Activated CD4-positive, CD25-positive, alpha-beta regulatory T cell treated with anti-CD3 and anti-CD28 coated beads, Interleukin-2, amount 50 U/mL, for 24 hours (primary cell): Measurements from ENCODE around the gene UBE2L6.

Source experiments
- ATAC-seq, 2 donors: fragments of 150-1000 bp; cut with Tn5 transposase; one replicate each; pipeline ENCODE4 v1.10.0; 2021; ENCODE audit warnings: mild to moderate bottlenecking in 1 of 2, moderate library complexity in 1 of 2

The UBE2L6 gene

GRCh38 chr11:57567515-57568329 lies at the start of gene UBE2L6:
TSS of gene UBE2L6 (minus strand) at chr11:57567672. CDS start at chr11:57567611, 61 bp downstream.
- ATAC-seq = peak; percentile 76 to 78

- ATAC-seq = no peak
Measured at GRCh38 chr11:57616595-57616994, 49.1 kb upstream of the UBE2L6 start.

- ATAC-seq = no peak
Measured at GRCh38 chr11:57615308-57615707, 47.8 kb upstream of the UBE2L6 start.

GRCh38 chr11:57614234-57614772 lies 46.8 kb upstream of the UBE2L6 start:
- ATAC-seq = no peak

- no peak for ATAC-seq
Measured at GRCh38 chr11:57610170-57610569, 42.7 kb upstream of the UBE2L6 start.

GRCh38 chr11:57605028-57605420 lies 37.6 kb upstream of the UBE2L6 start:
- ATAC-seq = no peak

- ATAC-seq = no peak
Measured at GRCh38 chr11:57604296-57605027, 37.0 kb upstream of the UBE2L6 start.

- no peak for ATAC-seq
Measured at GRCh38 chr11:57601297-57601696, 33.8 kb upstream of the UBE2L6 start.

GRCh38 chr11:57599381-57599780 lies 31.9 kb upstream of the UBE2L6 start:
- no peak for ATAC-seq

- ATAC-seq = no peak
Measured at GRCh38 chr11:57598831-57599155, 31.3 kb upstream of the UBE2L6 start.

GRCh38 chr11:57597916-57598830 lies 30.7 kb upstream of the UBE2L6 start:
- no peak for ATAC-seq

- no peak for ATAC-seq
Measured at GRCh38 chr11:57597461-57597915, 30.0 kb upstream of the UBE2L6 start, which contains the start of gene SERPING1. TSS of gene SERPING1 (plus strand) at chr11:57597685. CDS start at chr11:57598271, 586 bp downstream.

GRCh38 chr11:57596266-57596885 lies 28.9 kb upstream of the UBE2L6 start:
- ATAC-seq = no peak

- no peak for ATAC-seq
Measured at GRCh38 chr11:57588046-57588710, 20.7 kb upstream of the UBE2L6 start.

- no peak for ATAC-seq
Measured at GRCh38 chr11:57586711-57587245, 19.3 kb upstream of the UBE2L6 start.

- no peak for ATAC-seq
Measured at GRCh38 chr11:57585301-57585700, 17.8 kb upstream of the UBE2L6 start.

GRCh38 chr11:57584341-57584740 lies 16.9 kb upstream of the UBE2L6 start:
- no peak for ATAC-seq

- ATAC-seq = no peak
Measured at GRCh38 chr11:57574061-57574460, 6.6 kb upstream of the UBE2L6 start.

GRCh38 chr11:57571606-57572005 lies 4.1 kb upstream of the UBE2L6 start:
- no peak for ATAC-seq

- peak; percentile 4 to 7 for ATAC-seq
Measured at GRCh38 chr11:57568330-57568766, 876 bp upstream of the UBE2L6 start.

GRCh38 chr11:57566905-57567514 lies 462 bp downstream of the UBE2L6 start:
- ATAC-seq = no peak
